GM20431 (cell line): ENCODE results near the gene COL9A1.
"Not testable (repeated sequence)": the region's sequence is repeated elsewhere in the genome, so short reads cannot be mapped to it uniquely, and the experiment has no call there.

ENCODE experiments used
- in situ Hi-C: fragments of 300-500 bp; cut with MseI, MboI; formaldehyde crosslinking; loops from one replicate; pipeline ENCODE4 v1.15.0; 2020; ENCODE audit warnings: low sequenced_read_pairs; ENCODE audit not compliant: unreplicated experiment

The COL9A1 gene

DNA sequence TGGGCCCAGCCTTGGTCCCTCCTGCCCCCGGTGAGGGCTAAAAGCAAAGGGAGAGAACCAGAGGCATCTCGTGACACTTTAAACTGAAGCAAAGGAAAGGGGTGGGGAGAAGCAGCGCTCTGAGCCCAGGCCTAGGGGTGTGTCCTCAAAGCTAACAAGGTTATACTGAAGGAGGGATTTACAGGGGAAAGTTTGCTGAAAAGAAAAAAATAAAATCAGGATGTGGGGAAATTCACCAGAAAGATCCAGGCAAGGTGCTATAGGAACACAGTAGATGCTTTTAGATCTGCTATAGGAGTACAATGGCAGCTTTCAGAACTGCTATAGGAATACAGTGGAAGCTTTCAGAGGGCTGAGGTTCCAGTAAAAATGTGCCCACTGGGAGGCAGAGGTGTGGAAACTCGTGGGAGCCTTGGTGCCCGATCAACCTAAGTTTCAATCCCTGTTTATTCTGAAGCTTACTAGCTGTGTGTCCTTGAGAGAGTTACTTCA is at the start of gene COL9A1:
COL9A1 (minus strand) TSS at position 51 of the 492 bp plus-strand sequence. CDS start 160 bp downstream, outside the sequence.
- in situ Hi-C loops, result loop anchor here (25.0 kb wide), 1 partner anchor 384 kb away; no protein-coding TSS in a partner anchor

DNA sequence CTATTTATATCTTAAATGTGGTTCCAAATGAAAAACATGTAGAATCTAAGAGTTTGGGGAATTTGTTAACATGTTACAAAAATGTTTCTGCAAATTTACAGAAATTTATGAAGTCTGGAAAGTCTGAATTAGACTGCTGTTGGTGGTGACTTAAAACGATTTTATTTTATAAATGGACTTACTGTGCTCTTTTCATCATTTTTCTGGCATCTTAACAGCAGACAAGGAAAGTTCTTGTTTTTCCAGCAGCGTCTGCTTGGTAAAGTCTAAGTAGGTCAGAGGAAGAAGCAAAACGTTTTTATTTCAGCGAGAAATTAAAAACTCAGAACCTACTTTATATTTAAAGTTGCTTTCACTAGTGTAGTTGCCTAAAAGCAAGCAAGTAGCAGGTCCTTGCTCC is 48.6 kb upstream of the COL9A1 start:
- in situ Hi-C loops, result no loop called here

DNA sequence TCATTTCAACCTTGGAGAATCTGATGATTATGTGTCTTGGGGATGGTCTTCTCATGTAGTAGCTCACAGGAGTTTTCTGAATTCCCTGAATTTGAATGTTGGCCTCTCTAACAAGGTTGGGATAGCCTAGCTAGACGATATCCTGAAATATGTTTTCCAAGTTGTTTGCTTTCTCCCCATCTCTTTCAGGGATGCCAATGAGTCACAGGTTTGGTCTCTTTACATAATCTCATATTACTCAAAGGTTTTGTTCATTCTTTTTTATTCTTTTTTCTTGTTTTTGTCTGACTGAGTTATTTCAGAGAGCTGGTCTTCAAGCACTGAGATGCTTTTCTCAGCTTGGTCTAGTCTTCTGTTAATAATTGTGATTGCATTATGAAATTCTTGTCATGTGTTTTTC is 42.7 kb upstream of the COL9A1 start:
- in situ Hi-C loops, result no loop called here

DNA sequence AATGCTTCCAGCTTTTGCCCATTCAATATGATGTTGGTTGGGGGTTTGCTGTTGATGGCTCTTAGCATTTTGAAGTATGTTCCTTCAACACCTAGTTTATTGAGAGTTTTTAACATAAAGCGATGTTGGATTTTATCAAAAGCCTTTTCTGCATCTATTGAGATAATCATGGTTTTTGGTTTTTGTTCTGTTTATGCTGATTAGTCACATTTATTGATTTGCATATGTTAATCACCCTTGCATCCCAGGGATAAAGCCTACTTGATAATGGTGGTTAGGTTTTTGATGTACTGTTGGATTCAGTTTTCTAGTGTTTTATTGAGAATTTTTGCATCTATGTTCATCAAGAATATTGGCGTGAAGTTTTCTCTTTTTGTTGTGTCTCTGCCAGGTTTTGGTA is 40.4 kb upstream of the COL9A1 start:
- in situ Hi-C loops, result no loop called here

DNA sequence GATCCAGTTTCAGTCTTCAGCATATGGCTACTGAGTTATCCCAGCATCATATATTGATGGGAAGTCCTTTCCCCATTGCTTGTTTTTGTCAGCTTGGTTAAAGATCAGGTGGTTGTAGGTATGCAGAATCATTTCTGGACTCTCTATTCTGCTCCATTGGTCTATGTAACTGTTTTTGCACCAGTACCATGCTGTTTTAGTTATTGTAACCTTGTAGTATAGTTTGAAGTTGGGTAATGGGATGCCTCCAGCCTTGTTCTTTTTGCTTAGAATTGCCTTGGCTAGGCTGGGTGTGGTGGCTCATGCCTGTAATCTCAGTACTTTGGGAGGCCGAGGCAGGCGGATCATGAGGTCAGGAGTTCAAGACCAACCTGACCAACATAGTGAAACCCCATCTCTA is 36.9 kb upstream of the COL9A1 start:
- in situ Hi-C loops, result not testable (repeated sequence)

DNA sequence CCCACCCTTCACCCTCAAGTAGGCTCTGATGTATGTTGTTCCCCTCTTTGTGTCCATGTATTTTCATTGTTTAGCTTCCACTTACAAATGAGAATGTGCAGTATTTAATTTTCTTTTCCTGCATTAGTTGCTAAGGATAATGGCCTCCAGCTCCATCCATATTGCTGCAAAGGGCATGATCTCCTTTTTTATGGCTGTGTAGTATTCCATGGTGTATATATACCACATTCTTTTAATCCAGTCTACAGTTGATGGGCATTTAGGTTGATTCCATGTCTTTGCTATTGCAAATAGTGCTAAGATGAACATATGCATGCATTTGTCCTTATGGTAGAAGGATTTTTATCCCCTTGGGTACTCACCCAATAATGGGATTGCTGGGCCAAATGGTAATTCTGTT is 35.9 kb upstream of the COL9A1 start:
- in situ Hi-C loops, result no loop called here

DNA sequence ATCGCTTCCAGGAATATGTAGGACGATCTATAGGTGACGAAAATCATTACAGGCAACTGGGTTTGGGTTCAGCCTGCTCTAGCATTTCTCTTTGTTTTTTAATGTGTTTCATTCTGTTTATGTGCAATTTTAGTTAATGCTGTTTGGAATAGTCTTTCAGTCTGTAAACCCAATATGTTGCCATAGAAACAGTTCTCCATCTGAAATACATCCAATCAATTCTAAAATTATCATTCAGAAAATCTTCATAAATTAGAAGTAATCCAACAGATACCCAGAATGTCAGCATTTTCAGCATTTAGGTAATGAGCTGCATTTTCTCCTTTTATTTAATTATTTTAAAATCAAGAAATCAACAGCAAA is 34.8 kb upstream of the COL9A1 start:
- in situ Hi-C loops, result no loop called here

DNA sequence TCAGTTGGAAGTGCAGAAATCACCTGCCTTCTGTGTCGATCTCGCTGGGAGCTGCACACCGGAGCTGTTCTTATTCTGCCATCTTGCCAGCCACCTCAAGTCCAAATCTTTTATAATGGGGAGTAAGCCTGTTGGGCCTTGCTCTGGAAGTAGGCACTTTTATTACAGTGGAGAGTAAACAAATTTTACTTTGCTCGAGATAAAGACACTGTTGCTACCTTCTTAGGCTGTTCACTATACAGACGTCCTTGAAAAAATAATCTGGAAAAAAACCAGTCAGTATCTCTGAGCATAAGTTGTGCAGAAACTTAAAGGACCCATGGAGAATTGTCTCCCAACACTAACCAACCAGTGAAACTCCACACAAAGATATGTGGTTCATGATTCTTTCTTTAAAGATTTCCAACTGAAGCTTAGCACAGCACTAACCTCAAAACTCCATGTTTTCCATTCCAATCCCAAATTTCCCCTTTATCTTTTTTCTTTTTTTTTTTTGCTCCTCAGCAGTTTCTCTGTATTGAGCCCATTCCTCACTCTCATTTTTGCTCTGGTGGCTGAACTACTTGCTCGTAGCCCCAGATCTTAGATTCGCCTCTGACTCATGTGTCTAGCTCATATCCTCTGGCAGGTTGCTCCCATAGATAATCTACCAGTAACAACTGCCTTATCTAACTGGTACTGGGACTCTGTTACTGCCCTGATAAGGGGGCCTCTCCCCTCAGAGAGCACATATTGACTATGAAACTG is 34.3 kb upstream of the COL9A1 start:
- in situ Hi-C loops, result no loop called here

DNA sequence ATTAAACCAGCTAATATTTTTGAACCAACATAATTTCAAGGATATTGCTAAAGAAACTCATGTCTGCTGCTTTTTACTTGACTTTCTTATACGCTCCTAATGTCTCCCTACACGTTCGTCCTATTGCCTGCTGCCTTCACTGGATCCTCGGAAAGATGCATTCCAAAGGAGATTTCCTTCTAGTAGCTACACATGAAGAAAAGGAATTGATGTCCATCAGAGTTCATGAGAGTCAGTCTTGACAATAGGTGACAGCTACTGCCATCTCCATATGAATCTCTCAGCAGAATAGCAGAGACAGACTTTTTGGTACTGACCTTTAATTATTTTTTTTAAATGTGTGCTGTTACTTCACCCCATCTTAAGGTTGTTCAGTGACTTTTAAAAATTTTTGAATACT is 24.2 kb upstream of the COL9A1 start:
- in situ Hi-C loops, result no loop called here

DNA sequence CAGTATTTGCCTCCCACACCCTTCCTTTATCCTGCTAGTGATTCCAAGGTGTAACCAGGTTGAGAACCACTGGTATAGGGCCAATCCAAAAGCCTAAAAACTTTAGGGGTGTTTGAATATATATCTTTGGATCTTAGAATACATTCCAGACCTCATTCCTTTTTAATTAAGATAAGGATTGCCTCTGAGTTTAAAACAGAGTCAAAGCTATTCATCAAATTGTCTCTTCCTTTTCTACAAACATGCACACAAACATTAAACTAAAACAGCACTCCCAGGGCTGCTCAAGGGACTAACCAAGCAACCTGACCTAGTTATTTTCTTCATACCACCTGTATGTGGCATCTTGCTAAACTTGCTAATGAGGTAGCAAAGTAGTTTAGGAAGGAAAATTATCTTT is 22.1 kb upstream of the COL9A1 start:
- in situ Hi-C loops, result no loop called here

DNA sequence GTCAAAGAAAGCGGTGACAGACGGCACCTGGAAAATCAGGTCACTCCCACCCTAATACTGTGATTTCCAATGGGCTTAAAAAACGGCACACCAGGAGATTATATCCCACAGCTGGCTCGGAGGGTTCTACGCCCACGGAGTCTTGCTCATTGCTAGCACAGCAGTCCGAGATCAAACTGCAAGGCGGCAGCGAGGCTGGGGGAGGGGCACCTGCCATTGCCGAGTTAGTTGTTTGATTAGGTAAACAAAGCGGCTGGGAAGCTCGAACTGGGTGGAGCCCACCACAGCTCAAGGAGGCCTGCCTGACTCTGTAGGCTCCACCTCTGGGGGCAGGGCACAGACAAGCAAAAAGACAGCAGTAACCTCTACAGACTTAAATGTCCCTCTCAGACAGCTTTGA is 14.9 kb upstream of the COL9A1 start:
- in situ Hi-C loops, result loop anchor here (10.0 to 25.0 kb wide), 2 partner anchors 47 to 370 kb away; no protein-coding TSS in a partner anchor

DNA sequence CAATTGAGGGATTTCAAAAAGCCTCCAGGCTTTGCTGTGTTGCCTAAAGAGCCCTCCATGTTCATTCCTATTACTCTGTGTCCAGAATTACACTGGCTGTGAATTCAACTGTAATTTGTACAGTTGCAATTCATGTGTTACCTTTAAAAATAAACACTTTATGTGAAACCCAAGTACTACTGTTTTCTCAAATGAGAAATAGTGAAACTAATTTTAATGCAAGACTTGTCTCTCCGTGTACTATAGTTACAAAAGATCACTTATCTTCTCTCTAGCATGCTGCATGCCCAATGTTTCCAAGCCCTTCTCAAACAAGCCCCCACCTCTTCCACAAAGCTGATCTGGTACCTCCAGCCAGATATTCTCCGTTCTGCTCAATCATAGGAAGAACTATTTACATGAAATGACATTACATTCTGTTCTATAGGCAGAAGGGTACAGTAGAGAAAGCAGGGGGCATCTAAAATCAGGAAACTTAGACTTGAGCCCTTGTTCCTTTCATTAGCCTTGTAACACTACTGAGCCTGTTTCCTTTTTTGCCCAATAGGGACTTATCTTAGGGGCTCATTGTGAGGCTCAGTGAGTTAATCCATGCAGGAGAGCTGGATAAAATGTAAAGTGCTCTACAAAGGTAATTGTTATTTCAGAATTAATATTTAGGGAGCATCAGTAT is 12.3 kb upstream of the COL9A1 start:
- in situ Hi-C loops, result loop anchor here (10.0 to 25.0 kb wide), 2 partner anchors 50 to 372 kb away; no protein-coding TSS in a partner anchor

DNA sequence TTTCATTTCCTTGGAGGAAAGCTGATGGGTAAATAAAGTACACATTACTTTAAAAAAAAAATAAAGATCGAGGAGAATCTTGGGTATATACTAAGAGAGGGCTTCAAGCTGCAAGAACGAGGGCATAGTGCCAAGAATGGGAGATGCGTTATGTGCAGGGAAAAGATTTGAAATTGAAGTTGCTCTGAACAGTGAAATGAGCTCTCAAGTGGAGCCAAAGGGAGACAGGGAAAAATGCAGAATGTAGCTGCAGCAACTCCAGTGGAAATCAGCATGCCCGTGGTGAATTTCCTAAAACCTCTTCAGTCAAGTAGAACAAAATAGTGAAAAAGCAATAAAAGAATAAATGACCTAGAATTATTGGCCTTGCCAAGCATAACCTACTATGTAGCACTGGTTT is 11.4 kb upstream of the COL9A1 start:
- in situ Hi-C loops, result loop anchor here (10.0 to 25.0 kb wide), 2 partner anchors 51 to 373 kb away; no protein-coding TSS in a partner anchor

DNA sequence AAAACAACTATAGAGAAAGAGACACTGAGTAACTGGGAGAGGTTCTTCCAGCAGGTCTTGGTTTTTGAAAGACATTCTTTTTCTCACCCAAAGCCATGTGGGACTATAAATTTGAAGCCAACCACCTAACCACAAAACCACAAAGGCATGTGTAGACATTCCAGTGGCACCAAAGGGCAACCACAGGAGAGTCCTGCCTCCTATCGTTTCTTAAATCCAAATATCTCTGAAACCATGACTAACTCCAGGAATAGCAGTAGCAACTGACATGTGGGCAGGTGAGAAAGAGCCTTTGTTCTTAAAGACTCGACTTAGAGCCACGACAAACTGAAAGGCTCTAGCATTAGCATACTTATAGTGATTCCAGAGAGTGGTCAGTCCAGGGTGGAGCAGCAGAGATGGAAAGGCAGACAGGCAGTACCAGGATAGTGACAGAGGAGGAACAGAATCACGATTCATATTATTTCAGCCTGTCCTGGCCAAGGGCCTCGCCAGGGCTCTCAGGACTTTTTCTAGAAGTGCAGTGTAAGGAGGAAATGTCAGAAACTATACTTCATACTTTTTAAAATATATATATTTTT is 9.4 kb upstream of the COL9A1 start:
- in situ Hi-C loops, result loop anchor here (10.0 to 25.0 kb wide), 2 partner anchors 53 to 375 kb away; no protein-coding TSS in a partner anchor

DNA sequence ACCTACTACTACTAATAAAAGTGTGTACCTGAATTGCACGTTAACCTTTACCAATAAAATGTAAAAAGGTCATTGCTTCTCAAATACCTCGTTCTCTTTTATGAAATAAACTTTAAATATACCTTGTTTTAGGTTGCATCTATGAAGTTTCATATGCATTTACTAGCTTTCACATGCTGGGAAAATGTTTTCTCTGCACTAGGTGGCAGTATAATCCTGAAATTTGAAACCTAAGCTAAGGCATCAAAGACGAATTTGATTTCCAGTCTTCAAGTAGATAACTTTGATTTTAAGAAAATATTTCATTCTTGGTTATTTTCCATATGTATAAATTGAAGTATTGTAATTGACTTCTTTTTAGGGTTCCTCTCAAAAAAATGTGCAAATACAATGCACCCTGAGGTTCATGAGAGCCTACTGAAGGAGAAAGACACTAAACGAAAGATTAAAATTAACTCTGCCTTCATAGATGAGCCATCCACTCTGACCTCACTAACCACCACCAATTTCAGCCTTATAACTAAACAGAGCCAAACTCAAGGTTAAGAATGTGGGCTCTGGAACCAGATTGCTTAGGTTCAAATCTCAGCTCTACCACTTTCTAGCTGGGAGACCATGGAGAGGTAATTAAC is 7.3 kb upstream of the COL9A1 start:
- in situ Hi-C loops, result loop anchor here (10.0 to 25.0 kb wide), 2 partner anchors 55 to 377 kb away; no protein-coding TSS in a partner anchor

DNA sequence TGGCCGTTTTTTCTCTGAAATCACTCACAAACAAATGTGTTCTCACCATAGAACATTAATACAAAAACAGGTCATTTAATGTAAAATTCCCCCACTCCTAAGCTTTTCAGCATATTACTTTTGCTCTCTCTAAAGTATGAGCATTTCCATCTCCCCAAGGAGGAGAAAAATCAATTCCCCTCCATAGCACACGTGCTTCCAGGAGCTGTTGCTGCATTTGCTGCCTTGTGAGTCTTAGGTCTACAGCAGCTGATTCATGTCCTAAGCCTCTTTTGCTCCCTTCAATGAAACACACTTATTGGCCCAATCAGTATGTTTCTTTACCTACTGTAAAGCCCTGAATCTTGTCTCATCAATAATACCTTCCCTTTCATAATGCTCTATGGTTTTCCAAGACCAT is 6.4 kb upstream of the COL9A1 start:
- in situ Hi-C loops, result loop anchor here (25.0 kb wide), 1 partner anchor 378 kb away; no protein-coding TSS in a partner anchor

DNA sequence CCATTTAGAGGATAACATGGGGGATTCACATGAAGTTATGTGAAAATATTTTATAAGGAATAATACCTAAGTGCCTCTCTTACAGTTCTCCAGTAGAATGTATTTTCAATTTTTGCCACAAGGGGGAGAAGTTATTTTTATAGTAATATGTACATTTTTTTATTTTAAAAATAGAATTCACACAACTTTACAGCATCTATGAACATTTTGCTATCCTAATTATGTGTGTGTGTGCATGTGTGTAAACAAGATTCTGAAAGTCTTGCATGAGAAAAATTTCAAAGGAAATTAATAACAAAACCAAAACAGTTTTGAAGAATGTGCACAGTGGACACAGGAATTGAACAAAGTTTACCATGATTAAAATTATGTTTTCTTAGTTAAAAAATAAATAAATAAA is 5.3 kb upstream of the COL9A1 start:
- in situ Hi-C loops, result loop anchor here (25.0 kb wide), 1 partner anchor 379 kb away; no protein-coding TSS in a partner anchor

DNA sequence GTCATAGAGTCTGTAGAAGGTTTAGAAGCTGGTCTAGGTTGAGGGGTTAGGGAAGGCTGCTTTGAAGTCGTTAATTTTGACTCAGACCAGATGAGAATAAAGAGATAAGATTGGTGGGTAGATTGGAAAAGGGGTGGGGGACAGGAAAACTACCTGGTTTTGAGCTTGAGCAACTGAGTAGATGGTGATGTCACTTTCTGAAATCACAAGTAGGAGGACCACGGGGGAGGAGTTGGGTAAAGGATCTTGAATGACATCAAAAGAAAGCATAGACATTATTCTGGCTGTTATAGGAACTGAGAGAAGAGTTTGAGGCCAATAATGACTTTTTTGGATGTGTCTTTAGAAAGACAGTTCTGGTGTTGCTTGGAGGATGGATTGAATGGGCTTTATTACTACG is 4.1 kb upstream of the COL9A1 start:
- in situ Hi-C loops, result loop anchor here (25.0 kb wide), 1 partner anchor 380 kb away; no protein-coding TSS in a partner anchor

DNA sequence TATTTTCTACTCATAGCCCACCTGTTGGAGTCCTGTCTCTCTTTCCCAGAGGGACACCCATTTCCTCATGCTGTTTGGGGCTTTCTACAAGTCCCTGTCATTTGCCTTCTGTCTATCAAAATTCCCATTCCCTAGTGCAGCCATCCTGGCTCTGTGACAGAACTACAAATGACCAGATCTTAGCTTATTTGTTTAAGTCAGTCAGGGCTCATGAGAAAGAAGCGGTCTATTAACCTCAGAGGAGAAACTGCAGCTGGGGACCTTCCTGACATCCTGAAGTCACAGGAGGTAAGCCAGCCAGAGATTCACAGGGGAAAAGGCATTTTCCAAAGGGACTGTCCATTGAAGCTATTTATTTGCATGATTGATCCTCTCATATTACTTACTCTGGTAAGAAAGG is 1.7 kb upstream of the COL9A1 start:
- in situ Hi-C loops, result loop anchor here (25.0 kb wide), 1 partner anchor 383 kb away; no protein-coding TSS in a partner anchor

DNA sequence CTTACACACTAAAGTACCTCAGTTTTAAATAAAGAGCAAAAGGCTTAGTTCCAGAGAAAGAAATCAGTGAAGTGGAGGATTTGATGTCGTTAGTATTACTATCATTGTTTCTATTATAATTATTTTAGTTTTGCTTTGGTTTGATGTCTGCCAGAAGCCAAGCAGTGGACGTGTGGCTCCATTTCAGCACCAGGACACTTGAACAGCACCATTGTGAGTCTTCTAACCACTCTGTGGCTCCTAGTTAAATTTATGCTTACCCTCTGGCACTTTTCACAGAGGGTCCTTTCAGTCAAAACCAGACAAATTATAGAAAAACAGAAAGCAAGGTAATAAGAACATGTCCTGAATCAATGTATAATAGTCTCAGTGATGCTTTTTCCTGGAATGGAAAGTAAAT is 3.4 kb downstream of the COL9A1 start:
- in situ Hi-C loops, result no loop called here
